ENCODE results near the gene NUFIP2. TPM values are rescaled to one million over a fixed set of nuclear protein-coding genes. Genes with fewer than 3 reads are reported as not detected.
A peak's percentile ranks its signal among the peaks of the same experiment; 100 is the strongest.
"Not testable (repeated sequence)": the region's sequence is repeated elsewhere in the genome, so short reads cannot be mapped to it uniquely, and the experiment has no call there.

Gene NUFIP2
- polyA plus RNA-seq, 1 donor from 2014 or later, result 14.4 TPM

DNA sequence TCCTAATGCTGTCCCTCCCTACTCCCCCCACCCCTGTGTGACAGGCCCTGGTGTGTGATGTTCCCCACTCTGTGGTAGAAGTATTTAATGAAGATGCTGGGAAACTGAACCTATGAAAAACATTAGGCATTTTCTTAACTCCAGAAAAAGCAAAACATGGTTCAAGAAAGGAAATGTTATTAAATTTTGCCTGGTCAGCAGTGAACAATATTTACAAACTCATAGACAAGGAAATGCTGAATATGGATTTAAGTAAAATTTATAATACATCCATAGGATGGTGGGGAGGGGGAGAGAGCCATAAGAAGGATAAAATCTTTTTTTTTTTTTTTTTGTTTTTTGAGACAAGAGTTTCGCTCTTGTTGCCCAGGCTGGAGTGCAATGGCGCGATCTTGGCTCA lies 58.0 kb downstream of the NUFIP2 start:
- H3K36me3 Mint-ChIP-seq, result peaks cover 1% of the 10 kb centered on the region
- no peaks in the 10 kb centered on the region for H3K9me3 Mint-ChIP-seq
- H3K4me3 Mint-ChIP-seq, result no peak overlapping the region
- peaks cover 0 to 2% (median 0%) of the 10 kb centered on the region in 3 donors for H3K4me1 Mint-ChIP-seq
- peaks cover 2% of the 10 kb centered on the region for H3K27me3 Mint-ChIP-seq
- no peak overlapping the region for H3K27ac Mint-ChIP-seq

DNA sequence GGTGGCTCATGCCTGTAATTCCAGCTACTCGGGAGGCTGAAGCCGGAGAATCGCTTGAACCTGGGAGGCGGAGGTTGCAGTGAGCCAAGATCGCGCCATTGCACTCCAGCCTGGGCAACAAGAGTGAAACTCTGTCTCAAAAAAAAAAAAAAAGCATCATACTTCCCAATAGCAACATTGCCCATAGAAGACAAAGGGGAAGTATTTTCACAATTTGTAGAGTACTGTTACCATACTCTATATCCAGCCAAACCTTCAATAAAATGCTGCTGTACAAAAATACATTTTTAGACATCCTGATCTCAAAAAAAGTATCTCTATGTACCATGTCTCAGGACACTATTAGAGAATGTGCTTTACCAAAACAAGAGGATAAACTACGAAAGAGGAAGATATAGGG lies 59.0 kb downstream of the NUFIP2 start:
- H3K4me3 Mint-ChIP-seq, H3K27me3 Mint-ChIP-seq, H3K9me3 Mint-ChIP-seq, H3K4me1 Mint-ChIP-seq, H3K36me3 Mint-ChIP-seq, H3K27ac Mint-ChIP-seq: not testable (repeated sequence)

DNA sequence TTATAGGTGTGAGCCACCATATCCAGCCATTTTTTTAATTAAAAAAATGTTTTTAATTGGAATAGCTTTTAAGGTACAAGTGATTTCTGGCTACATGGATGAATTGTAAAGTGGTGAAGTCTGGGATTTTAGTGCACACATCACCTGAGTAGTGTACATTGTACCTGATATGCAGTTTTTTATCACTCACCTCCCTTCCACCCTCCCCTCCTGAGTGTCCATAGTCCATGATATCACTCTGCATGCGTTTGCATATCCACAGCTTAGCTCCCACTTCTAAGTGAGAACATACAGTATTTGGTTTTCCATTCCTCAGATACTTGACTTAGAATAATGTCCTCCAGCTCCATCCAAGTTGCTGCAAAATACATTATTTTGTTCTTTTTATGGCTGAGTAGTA lies 60.6 kb downstream of the NUFIP2 start:
- H3K4me3 Mint-ChIP-seq, result no peak overlapping the region
- H3K36me3 Mint-ChIP-seq, result peaks cover 1% of the 10 kb centered on the region
- H3K27ac Mint-ChIP-seq, result no peak overlapping the region
- H3K4me1 Mint-ChIP-seq, result peaks cover 0 to 2% (median 0%) of the 10 kb centered on the region in 3 donors
- H3K9me3 Mint-ChIP-seq, result no peaks in the 10 kb centered on the region
- peaks cover 4% of the 10 kb centered on the region for H3K27me3 Mint-ChIP-seq

- H3K4me1 Mint-ChIP-seq, result peaks cover 0 to 2% (median 0%) of the 10 kb centered on the region in 3 donors
- no peaks in the 10 kb centered on the region for H3K27me3 Mint-ChIP-seq
- H3K27ac Mint-ChIP-seq, result peak overlapping the region in 1 of 3 donors; percentile 47
- no peak overlapping the region for H3K4me3 Mint-ChIP-seq
- peaks cover 2% of the 10 kb centered on the region for H3K36me3 Mint-ChIP-seq
- H3K9me3 Mint-ChIP-seq, result no peaks in the 10 kb centered on the region
Observed at GRCh38 chr17:29225396-29225795, 68.6 kb downstream of the NUFIP2 start.

GRCh38 chr17:29221338-29221737 lies 72.6 kb downstream of the NUFIP2 start:
- not testable (repeated sequence) for H3K27me3 Mint-ChIP-seq, H3K4me1 Mint-ChIP-seq, H3K27ac Mint-ChIP-seq, H3K4me3 Mint-ChIP-seq, H3K36me3 Mint-ChIP-seq, H3K9me3 Mint-ChIP-seq

- Mint-ChIP-seq H3K36me3 (no peaks in the 10 kb centered on the region), H3K27me3 (peaks cover 3% of the 10 kb centered on the region), H3K27ac (peak overlapping the region in 1 of 3 donors; percentile 76), H3K9me3 (no peaks in the 10 kb centered on the region), H3K4me1 (peaks cover 7 to 8% (median 8%) of the 10 kb centered on the region in 3 donors), H3K4me3 (peak overlapping the region in 1 of 4 donors; percentile 51)
Observed at GRCh38 chr17:29219378-29220047, 74.4 kb downstream of the NUFIP2 start.

DNA sequence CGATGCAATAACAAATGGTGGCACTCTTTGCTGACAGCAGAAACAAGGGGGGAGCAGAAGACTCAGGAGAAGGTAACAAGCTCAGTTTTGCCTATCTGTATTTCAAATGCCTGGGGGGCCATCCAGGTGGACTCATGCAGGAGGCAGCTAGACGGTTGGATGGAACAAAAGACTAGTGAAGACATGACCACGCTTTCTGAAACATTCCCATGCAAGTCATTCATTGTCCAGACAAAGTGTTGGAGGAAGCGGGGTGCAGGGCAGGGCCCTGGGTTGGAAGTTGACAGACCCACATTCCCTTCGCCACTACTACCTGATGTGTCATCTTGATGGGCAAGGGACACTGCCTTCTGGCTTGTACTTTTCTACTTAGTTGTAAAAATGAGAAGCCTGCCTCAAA lies 77.1 kb downstream of the NUFIP2 start:
- no peaks in the 10 kb centered on the region for H3K9me3 Mint-ChIP-seq
- no peak overlapping the region for H3K4me3 Mint-ChIP-seq
- no peak overlapping the region for H3K27ac Mint-ChIP-seq
- H3K36me3 Mint-ChIP-seq, result no peaks in the 10 kb centered on the region
- peaks cover 7 to 10% (median 8%) of the 10 kb centered on the region in 3 donors for H3K4me1 Mint-ChIP-seq
- H3K27me3 Mint-ChIP-seq, result peaks cover 3% of the 10 kb centered on the region

DNA sequence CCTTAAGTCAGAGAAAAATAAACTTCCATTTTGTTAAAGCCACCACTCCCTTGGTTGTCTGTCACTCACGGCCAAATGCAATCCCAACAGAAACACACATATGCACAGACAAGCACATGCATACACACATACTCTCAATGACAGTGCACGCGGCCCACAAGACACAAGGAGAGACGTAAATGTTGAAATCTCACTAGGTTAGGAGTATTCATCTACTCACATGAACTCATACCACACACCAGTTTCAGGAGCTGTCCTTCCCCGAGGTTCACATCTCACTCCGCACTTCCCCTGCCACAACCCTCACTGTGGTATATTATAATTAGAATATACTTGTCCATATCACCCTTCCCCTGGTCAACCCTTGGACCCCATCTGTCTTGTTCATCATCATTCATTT lies 77.8 kb downstream of the NUFIP2 start:
- no peaks in the 10 kb centered on the region for H3K36me3 Mint-ChIP-seq
- no peaks in the 10 kb centered on the region for H3K9me3 Mint-ChIP-seq
- no peak overlapping the region for H3K4me3 Mint-ChIP-seq
- H3K27me3 Mint-ChIP-seq, result peaks cover 3% of the 10 kb centered on the region
- H3K4me1 Mint-ChIP-seq, result peaks cover 7 to 10% (median 8%) of the 10 kb centered on the region in 3 donors
- no peak overlapping the region for H3K27ac Mint-ChIP-seq

GRCh38 chr17:29215717-29216116 lies 78.2 kb downstream of the NUFIP2 start:
- Mint-ChIP-seq H3K27ac (no peak overlapping the region), H3K4me3 (no peak overlapping the region), H3K9me3 (no peaks in the 10 kb centered on the region), H3K36me3 (no peaks in the 10 kb centered on the region), H3K4me1 (peaks cover 7 to 10% (median 8%) of the 10 kb centered on the region in 3 donors), H3K27me3 (peaks cover 3% of the 10 kb centered on the region)

DNA sequence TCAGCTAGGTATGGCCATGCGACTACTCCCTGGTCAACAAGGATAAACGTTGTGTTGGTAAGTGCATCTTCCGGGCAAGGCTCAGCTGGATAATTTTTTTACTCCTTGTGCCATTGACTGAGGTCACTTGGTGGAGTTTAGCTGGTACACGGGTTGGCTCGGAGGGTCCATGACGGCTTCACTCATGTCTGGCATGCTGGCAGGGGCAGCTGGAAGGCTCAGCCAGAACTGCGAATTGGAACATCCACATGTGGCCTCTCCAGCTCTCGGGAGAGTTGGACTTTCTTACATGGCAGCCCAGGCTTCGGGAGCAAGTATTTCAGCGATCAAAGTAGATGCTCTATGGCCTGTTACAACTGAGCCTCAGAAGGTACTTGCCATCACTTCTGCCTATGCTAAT lies 78.8 kb downstream of the NUFIP2 start:
- Mint-ChIP-seq H3K36me3 (no peaks in the 10 kb centered on the region), H3K9me3 (no peaks in the 10 kb centered on the region), H3K27me3 (peaks cover 3% of the 10 kb centered on the region), H3K4me3 (no peak overlapping the region), H3K4me1 (peaks cover 7 to 10% (median 8%) of the 10 kb centered on the region in 3 donors), H3K27ac (no peak overlapping the region)

DNA sequence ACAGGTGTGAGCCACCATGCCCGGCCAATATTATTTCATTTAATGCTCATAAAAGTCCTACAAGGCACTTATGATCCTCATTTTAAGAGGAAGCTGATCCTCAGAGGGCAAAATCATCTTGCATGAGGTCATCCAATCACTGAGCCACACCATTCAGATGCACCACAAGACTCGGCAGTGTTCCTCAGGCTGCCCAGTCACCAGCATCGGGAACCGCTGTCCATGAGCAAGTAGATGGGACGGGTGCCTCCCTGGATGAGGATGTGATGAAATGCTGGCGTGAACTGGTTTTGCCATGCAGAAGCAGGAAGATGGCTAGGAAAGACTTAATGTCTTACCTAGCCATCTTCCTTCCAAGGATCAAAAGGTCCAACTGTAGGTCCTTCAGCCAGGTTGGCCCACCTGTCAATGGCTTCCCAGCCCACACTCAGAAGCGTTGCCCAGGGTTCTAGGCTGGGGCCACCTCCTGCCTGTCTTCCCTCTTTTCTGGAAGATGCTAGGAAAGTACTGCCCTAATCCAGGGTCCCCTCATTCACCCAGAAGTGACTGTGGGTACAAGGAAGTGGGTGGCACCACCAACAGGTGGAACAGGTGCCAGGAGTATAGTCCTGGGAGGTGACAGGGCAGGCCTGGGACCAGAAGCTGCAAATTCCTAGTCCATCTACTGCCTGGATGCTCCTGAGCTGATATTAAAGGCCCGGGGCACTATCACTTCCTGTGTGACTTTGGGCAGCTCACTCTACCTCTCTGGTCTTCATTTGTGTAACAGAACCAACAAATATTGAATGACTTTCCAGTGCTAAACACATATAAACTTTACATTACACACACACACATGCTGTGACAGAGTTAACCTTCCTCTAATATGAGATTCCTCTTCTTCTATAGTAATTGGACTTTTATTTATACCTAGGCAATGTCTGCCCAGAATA lies 79.5 kb downstream of the NUFIP2 start:
- Mint-ChIP-seq H3K4me1 (peaks cover 5 to 7% (median 6%) of the 10 kb centered on the region in 3 donors), H3K27ac (no peak overlapping the region), H3K9me3 (no peaks in the 10 kb centered on the region), H3K36me3 (no peaks in the 10 kb centered on the region), H3K4me3 (no peak overlapping the region), H3K27me3 (peaks cover 3% of the 10 kb centered on the region)

DNA sequence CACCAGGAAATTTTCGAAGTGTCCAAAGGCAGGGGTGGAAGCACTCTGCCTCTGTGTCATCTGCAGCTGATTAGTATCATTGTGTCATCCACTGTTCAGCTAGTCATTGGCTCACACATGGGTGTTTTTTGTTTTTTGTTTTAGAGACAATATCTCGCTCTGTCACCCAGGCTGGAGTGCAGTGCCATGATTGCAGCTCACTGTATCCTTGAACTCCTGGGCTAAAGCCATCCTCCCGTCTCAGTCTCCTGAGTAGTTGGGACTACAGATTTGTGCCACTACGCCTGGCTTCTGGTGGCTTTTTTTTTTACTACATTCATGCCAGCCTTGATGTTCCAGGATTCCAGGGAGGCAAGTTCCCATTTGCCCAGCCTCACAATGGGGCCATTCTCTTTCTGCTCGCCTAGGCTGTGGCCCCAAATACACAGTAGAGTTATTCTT lies 81.2 kb downstream of the NUFIP2 start:
- Mint-ChIP-seq H3K4me1 (peaks cover 0 to 2% (median 0%) of the 10 kb centered on the region in 3 donors), H3K9me3 (no peaks in the 10 kb centered on the region), H3K4me3 (no peak overlapping the region), H3K36me3 (no peaks in the 10 kb centered on the region), H3K27ac (no peak overlapping the region), H3K27me3 (peaks cover 3% of the 10 kb centered on the region)

- Mint-ChIP-seq H3K9me3 (no peaks in the 10 kb centered on the region), H3K4me3 (no peak overlapping the region), H3K36me3 (no peaks in the 10 kb centered on the region), H3K4me1 (peaks cover 0 to 2% (median 0%) of the 10 kb centered on the region in 3 donors), H3K27ac (no peak overlapping the region), H3K27me3 (peaks cover 3% of the 10 kb centered on the region)
Observed at GRCh38 chr17:29212094-29212631, 81.8 kb downstream of the NUFIP2 start.

DNA sequence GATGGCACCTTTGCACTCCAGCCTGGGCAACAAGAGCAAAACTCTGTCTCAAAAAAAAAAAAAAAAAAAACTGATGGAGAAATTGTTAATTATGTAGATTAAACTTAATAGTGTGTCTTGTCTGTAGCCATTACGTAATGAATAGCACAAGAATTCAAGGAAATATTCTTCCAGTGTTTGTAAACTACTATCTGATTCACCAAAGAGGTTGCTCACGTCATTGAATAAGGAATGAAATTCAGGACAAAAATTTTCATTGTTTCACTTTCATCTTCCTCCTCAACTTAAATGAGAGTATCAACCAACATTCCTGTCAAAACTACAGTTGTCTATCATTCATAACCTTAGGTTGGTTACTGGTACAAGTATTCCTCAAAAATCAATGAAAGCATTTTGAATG lies 83.1 kb downstream of the NUFIP2 start:
- Mint-ChIP-seq H3K4me3 (no peak overlapping the region), H3K27me3 (peaks cover 3% of the 10 kb centered on the region), H3K36me3 (no peaks in the 10 kb centered on the region), H3K9me3 (no peaks in the 10 kb centered on the region), H3K27ac (no peak overlapping the region), H3K4me1 (peaks cover 0 to 2% (median 0%) of the 10 kb centered on the region in 3 donors)

DNA sequence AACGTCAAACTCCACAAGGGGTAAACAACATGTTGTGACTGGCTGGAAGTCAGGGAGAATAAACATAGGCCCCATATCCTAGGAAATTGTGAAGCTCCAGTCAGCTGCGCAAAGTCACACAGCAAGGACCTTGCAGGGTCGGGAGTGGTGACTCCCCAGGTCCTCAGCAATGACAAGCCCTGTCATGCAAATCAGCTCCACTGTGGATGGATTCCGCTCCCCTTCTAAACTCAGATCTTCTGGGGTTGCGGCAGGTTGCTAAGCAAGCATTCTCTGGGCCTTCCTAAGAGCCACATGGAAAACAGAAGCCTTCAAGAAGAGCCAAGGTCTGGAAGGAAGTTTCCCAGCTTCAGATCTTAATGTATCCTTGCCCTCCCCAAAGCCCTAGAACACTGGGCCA lies 84.9 kb downstream of the NUFIP2 start:
- Mint-ChIP-seq H3K9me3 (no peaks in the 10 kb centered on the region), H3K4me3 (no peak overlapping the region), H3K27ac (no peak overlapping the region), H3K36me3 (no peaks in the 10 kb centered on the region), H3K27me3 (peaks cover 1% of the 10 kb centered on the region), H3K4me1 (peaks cover 0 to 2% (median 0%) of the 10 kb centered on the region in 3 donors)
